Frontal cortex (tissue), 4 donors: ENCODE measurements around the gene C7orf25. TPM values are rescaled to one million over a fixed set of nuclear protein-coding genes. Genes with fewer than 3 reads are reported as not detected.

ENCODE experiments used
- DNase-seq, 2 donors: peaks; one replicate each; pipeline ENCODE4 v3.0.0; 2012; ENCODE audit warnings: low spot score in 2 of 2
- FAIRE-seq: peaks from 2 replicates; lab custom pipeline; 2012; peaks lifted over from hg19 to GRCh38; lab: Jason Lieb, UNC
- total RNA-seq: library from RNA; depleted of rRNA; stranded (reverse); fragments of >200 nt; gene quantifications from one replicate; pipeline ENCODE4 v1.2.3, GENCODE V29; 2014
- donor health status: control.
- donor health status: control.
- donor health status: control.

Gene C7orf25
- total RNA-seq, 1 donor from 2014 or later, result 8.6 TPM

DNA sequence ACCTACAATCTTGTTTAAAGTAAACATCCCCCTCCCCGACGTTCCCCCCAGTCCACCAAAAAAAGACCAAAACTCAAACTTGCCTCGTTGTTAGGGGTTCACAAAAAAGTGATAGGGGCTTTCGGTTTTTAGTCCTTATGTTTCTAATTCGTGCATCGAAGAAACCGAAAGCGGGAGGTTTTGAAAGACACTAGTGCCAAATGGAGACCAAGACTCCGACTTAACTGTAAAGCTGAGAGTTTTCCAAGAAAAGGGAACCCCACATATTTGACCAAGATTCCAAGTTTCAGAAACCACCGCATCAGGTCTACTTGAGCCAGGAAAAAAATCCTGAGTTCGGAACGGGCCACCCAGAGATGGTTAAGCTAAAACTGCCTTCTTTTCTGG lies 19.6 kb upstream of the C7orf25 start:
- no peak for FAIRE-seq
- no peak for DNase-seq

DNA sequence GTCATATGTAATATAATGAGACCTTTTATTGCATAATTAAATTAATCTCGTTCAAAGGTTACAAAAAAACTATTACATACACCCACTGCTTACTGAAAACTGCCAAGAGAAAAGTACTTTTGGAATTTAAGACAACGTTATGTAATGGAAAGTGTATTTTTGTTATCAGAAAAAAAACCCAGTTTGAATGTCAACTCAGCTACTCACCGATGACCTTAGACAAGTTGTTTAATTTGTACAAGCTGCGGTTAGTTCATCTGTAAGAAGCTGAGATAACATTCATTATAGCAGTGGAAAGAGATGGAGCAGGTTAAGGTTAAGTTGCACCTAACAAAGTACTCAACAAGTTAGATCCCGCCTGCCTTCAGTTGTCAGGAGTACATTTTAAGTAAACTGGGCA lies 19.0 kb upstream of the C7orf25 start:
- FAIRE-seq, result no peak
- no peak for DNase-seq

DNA sequence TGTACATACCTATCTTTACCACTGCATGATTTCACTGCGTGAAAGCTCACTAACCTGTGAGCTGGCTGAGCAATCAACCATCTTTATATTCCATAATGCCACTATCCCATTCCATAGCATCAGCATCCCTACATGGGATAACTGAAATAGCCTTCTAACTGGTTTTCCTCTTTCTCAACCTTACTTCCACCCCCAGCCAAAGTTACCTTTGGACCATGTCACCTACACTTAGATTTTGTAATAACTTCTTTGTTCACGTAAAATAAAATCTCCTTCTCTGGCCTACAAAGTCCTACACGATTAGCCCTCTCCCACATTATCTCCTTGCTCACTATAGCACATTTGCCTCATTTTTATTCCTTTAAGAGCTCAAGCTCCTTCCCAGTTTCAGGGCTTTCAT lies 17.6 kb upstream of the C7orf25 start:
- FAIRE-seq (no peak), DNase-seq (no peak)

DNA sequence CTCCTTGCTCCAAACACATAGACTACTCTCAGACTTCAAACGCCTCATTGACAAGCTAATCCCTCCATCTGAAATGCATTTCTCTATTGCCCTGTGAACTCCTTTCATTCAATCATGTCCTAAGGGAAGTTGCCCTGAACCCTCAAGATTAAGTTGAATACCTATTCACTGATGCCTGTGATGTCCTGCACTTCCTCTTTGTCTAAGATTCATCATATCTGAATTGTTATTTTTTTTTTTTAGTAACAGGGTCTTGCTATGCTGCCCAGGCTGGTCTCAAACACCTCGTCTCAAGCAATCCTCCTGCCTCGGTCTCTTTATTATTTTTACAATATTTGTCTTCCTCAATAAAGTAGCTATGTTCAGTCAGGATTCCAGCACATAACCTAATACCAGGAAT lies 16.9 kb upstream of the C7orf25 start:
- DNase-seq (no peak), FAIRE-seq (no peak)

DNA sequence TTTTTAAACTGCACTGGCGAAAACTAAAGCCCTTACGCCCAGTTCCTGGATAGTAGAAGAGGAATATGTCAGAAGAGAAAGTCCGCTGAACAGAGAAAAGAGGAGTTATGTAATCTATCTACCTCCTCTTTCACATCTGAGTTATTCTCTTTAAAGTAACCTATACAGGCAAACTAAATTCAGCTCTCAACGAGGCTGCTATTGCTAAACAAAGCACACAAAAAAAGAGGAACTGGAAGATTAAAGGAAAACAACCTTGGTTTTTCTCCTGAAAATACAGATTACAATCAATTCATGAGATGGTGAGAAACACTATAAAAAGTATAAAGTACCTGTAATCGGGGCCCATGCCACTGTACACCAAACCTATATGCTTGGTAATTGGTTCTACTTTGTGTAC lies 14.3 kb upstream of the C7orf25 start:
- FAIRE-seq (no peak), DNase-seq (no peak)

DNA sequence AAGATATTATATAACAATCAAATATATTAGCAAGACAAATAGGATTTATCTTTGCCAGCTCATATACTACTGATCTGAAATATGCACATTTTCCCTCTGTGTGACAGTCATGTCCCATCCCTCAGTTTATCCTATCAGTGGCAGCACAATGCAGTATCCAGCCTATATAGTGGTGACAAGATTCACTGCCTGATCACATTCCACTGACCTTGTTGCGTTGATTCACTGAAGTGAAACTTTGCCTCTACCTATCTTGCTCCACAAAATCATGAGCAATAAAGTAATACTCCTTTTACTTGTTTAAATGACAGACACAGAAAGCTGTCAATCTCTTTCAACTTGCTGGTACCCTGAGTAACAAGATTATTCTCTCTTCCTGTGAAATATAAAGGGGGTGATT lies 13.8 kb upstream of the C7orf25 start:
- DNase-seq (no peak), FAIRE-seq (no peak)

DNA sequence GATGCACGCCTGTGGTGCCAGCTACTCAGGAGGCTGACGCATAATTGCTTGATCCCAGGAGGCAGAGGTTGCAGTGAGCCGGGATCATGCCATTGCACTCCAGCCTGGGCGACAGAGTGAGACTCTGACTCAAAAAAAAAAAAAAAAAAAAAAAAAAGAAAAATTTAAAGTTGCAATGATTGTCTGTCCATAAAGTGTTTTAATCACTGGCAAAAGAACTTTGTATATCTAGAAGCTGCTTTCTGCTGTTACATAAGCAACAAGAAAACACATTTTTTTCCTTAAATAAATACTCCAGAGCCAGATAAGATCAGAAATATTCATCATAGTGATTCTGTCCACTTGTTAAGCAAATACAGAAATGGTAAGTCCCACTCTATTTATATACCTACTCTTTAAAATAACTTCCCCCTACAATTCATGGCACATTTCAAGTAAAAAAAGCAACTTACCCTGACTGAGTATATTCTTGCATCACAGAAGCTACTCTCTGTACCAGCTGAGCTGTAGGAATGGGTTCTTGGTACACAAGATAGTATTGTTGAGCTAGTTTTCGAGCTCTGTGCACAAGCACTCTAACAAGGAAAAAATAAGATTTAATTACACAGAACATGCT lies 12.5 kb upstream of the C7orf25 start:
- no peak for DNase-seq
- FAIRE-seq, result no peak

DNA sequence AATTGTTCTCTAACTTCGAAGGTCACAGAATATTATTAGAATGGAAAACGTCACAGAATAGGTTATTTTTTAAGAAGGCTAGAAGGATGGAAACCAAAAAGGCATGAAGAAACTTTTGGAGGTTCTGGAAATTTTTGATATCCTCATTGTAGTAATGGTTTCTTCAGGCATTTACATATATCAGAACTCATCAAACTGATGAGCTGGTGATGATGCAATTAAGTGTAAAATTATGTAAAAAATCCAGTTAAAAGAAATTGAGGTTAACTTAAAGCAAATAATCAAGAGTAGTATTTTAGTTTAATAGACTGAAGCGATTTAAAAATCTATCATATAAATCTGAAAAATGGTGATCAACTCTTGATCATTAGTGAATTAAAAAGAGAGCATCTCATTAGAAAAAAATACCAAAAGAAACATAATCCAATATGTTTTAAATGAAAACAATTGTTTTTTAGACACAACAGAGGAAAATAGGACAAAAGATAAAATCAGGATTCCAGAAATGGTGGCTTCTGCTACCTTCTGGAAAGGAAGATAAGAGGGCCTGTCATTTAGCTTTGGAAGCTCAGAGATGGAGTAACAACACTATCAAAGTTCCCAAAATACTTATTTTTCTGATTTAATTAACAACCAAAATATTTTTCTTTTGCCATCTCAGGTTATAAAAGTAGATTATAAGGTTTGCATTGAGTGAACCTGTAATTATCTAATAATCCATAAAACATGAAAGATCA lies 10.3 kb upstream of the C7orf25 start:
- no peak for FAIRE-seq

DNA sequence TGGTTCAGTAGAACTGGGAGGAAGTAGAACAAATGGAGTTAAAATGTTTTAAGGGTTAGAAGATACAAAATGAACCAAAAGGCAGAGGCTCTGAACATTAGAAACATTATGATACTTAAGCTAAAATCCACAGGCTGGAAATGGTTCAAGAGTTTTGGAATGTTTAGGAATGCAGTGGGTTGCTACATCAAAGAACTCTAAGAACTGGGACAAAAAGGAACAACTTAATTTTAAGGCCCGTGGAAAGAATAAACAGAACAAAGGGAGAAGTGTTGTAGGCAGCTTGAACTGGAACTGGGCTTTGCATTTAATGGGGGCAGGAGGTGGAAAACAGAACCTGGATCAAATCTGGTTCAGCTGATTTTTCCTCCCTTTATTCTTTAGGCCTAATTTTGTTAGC lies 3.5 kb upstream of the C7orf25 start:
- DNase-seq, result no peak
- FAIRE-seq, result no peak

More for the DNA sequence above, 10.3 kb upstream of the C7orf25 start:
- no peak for DNase-seq

DNA sequence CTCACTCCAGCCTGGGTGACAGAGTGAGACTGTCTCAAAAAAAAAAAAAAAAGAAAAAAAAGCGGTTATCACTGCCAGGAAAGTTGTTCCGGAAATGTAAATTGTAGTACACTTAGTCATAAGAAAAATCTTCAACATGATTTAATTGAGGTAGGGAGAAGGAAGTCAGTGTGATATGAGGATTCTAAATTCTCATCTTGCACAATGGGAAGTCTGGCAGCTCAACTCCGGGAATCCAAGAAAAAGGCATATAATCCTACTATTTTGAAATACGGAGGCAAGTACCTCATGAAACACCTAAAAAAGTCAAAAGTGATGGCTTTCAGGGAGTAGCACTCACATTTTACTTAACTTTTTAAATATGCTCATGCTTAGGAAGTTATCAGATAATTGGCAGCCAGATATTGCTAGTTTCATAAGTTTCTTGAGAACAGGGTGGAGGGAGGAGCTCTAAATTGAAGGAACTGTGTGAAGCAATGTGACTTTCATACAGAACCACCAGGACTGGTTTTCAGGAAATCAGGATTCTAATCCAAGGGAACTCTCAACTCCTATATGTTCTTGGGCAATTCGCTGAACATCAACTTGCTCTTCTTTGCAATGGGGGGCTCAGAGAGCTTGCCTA lies 2.7 kb upstream of the C7orf25 start:
- FAIRE-seq (no peak), DNase-seq (no peak)

DNA sequence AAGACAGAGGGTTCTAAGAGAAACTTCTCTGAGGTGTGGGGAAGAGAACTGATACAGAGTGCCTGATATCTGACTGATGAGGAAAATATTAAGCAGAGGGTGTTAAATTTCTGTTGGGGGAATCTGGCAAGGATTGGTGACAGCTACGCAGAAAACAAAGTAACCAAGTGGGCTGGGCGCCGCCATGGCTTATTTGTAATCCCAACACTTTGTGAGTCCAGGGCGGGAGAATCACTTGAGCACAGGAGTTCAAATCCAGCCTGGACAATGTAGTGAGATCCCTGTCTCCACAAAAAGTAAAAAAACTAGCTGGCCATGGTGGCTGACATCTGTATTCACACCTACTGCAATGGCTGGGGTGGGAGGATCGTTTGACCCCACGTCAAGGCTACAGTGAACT lies 2.1 kb upstream of the C7orf25 start:
- DNase-seq (no peak), FAIRE-seq (no peak)

DNA sequence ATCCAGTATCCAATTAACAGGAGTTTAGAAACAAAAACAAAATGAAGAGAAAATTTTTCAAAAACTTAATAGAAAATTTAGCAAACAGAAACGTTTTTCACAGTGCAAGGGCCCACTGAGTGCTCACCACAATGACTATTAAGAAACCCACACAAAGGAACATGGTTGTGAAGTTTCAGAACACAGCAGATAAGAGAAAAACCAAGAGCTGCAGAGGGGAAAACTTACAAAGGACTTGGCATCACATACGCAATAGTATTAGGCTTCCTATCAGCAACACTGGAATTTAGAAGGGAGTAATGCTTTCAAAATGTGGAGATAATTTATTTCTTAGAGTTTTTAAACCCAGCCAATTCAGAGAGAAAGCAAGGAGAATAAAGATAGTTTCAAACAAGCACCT lies 1.7 kb upstream of the C7orf25 start:
- FAIRE-seq (no peak), DNase-seq (no peak)

DNA sequence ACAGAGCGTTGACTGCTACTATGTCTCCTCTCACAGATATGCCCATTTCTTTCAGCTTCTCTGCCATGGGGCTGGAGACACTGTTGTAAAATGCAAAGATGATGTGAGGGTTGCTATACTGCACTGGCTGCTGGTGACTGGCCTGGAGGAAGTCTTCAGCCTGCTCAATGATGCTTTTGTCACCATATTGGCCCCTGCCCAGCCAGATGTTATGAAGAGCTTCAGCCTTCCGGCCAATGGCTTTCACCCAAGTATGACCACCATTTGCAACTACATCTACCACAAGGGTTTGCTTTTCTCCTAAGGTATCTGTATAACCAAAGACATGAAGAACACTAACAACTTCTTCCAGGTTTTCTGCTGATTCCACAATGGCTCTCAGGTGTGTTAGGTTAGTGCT lies 1.6 kb downstream of the C7orf25 start:
- FAIRE-seq (no peak), DNase-seq (peak; percentile 14 to 37)

DNA sequence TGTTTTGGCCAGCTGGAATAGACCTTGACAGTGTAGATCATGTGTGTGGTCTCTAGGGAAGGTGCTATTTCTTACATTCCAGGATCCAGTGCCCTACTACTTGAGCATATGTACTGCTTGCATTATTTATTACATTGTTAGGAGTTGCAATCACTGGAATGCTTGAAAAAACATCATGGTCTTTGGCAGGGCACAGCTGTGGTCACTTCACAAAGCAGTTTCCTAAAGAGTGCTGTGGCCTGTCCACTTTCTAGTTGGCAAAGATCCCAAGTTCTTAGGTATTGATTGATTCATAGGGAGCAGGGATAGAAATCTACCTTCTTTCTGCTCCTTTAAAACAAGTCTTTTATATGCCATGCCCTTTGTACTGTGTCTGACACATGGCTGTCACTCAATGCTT lies 4.6 kb downstream of the C7orf25 start:
- DNase-seq (no peak), FAIRE-seq (no peak)

DNA sequence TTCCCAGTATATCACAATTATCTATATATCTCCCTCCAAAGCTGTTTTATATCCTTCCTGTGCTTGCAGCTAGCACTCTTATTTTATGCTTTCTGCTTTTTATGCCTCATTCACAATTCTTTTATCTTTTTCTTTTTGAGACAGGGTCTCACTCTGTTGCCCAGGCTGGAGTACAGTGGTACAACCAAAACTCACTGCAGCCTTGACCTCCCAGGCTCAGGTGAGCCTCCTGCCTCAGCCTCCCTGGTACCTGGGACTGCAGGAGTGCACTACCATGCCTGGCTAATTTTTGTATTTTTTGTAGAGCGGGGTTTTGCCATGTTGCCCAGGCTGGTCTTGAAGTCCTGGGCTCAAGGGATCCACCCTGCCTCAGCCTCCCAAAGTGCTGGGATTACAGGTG lies 5.7 kb downstream of the C7orf25 start:
- DNase-seq (no peak), FAIRE-seq (no peak)

DNA sequence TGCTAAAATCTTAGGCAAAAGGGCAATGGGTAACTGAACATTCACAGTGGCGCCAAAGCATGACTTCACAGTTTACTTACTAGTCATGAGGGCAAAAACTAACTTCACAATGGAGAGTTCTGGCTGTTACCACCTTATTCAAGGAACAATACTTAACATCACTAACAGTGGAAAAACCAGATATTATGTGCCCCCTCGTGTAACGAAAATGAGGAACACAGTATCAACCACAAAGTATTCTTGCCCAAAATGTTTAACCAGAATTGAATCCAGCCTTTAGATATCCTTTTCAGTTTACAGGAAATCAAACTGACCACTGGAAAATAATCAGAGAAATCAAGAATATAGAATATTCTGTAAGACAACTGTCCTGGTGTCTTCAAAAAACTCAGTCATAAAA lies 9.5 kb downstream of the C7orf25 start:
- FAIRE-seq (no peak), DNase-seq (no peak)

DNA sequence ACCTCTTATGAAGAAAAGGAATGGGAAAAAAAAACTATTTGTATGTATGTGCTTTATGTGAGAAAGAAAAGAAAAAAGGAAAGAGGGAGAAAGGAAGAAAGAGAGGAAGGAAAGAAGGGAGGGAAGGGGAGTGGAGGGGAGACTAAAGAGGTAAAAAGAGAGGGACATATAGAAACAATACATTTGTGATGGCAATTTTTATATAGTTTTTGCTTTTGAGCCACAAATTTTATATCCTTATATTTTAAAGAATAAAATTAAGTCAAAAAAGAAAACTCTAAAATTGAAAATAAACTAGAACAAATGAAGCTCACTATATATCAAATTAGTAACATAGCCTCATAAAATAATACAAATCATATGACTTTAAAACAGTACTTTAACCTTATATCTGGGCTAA lies 11.0 kb downstream of the C7orf25 start:
- no peak for DNase-seq
- FAIRE-seq, result no peak

DNA sequence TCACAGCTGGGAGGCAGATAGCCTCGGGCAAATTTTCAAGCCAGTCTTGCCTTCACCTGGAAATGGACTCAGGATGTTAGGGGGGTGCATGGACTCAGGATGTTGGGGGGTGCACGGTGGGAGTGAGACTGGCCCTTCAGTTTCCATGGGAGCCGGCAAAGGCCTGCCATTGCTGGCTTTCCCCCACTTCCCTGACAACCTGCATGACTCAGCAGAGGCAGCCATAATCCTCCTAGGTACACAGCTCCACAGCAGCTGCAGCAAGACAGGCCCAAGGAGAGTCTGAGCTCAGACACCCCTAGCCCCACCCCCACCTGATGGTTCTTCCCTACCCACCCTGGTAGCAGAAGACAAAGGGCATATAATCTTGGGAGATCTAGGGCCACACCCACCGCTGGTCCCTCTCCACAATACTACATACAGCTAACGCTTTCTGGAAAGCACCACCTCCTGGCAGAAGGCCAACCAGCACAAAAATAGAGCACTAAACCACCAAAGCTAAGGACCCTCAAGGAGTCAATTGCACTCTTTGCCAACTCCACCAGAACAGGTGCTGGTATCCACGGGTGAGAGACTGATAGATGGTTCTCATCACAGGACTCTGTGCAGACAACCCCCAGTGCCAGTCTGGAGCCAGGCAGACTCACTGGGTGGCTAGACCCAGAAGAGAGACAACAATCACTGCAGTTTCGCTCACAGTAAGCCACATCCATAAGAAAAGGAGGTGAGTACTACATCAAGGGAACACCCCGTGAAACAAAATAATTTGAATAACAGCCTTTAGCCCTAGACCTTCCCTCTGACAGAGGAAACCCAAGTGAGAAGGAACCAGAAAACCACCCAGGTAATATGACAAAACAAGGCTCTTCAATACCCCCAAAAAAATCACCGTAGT lies 18.3 kb downstream of the C7orf25 start:
- DNase-seq (no peak), FAIRE-seq (no peak)

DNA sequence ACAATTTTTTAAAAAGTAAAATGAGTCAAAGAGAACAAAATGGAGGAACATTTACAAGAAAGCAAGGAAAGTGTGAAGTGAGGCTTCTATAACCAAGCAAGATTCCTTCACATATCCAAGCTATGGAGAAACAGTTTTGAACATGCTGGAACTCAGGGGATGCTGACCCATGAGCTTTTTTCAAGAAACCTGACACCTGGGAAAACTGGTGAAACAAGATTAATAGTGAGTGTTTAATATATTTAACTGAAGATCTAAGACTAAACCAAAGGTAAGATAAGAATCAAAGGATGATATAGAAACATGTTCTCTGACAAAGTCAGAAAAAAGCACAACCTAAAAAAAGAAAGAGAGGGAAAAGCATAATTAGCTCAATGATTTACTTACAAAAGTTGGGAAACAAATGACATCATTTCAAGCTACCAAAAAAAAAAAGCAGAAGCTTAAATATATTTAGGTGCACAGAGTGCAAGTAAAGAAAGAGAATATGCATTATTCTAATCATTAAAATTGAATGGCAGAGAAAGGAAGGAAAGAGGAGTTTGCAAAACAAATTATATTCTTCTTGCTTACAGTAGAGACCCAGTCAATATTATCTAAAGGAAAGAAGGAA lies 24.9 kb downstream of the C7orf25 start:
- DNase-seq (no peak), FAIRE-seq (no peak)

DNA sequence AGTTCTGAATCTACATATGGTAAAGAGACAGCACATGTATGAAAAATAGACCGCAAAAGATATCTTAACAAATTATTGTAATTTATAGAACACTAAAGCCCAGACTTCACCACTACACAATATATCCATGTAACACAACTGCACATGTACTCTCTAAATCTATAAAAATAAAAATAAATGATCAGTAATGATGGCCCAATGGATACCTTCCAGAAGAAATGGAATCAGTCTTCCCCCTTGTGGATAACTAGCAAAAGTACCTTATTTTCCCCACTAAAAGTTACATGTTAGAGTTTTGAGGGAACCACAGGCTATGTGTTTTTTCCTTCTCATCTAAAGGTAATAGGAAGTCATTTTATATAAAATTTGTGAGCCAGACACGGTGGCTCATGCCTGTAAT lies 25.7 kb downstream of the C7orf25 start:
- DNase-seq, result no peak
- FAIRE-seq, result no peak
